Ishikawa (cell line): Measurements from ENCODE around the gene EHBP1L1.
A peak's percentile ranks its signal among the peaks of the same experiment; 100 is the strongest.

Experiments
- CEBPB ChIP-seq: IDR thresholded peaks from 2 replicates; pipeline ENCODE4 v1.6.1; 2012
- CREB1 ChIP-seq: IDR thresholded peaks from 2 replicates; pipeline ENCODE4 v1.6.1; 2012; ENCODE audit warnings: low read depth
- EGR1 ChIP-seq: IDR thresholded peaks from 2 replicates; pipeline ENCODE4 v1.6.1; 2012
- EP300 ChIP-seq: IDR thresholded peaks from 2 replicates; pipeline ENCODE4 v1.6.1; 2012; ENCODE audit warnings: borderline replicate concordance
- FOXM1 ChIP-seq: IDR thresholded peaks from 2 replicates; pipeline ENCODE4 v1.6.1; 2012; ENCODE audit warnings: low read depth, borderline replicate concordance
- NFIC ChIP-seq: IDR thresholded peaks from 2 replicates; pipeline ENCODE4 v1.6.1; 2012
- RAD21 ChIP-seq: IDR thresholded peaks from 2 replicates; pipeline ENCODE4 v1.6.1; 2012; ENCODE audit warnings: low read depth
- TAF1 ChIP-seq: IDR thresholded peaks from 2 replicates; pipeline ENCODE4 v1.6.1; 2012; ENCODE audit warnings: low read depth, mild to moderate bottlenecking
- TCF12 ChIP-seq: IDR thresholded peaks from 2 replicates; pipeline ENCODE4 v1.6.1; 2012; ENCODE audit warnings: low read depth
- TEAD4 ChIP-seq: IDR thresholded peaks from 2 replicates; pipeline ENCODE4 v1.6.1; 2012
- YY1 ChIP-seq: IDR thresholded peaks from 2 replicates; pipeline ENCODE4 v1.6.1; 2012; ENCODE audit warnings: low read depth
- ZBTB7A ChIP-seq: IDR thresholded peaks from 2 replicates; pipeline ENCODE4 v1.6.1; 2012; ENCODE audit warnings: low read depth
- TF ChIP-seq, protein P1 (sequence below): IDR thresholded peaks from 2 replicates; pipeline ENCODE4 v1.6.1; 2012
- TF ChIP-seq, protein P2 (sequence below): IDR thresholded peaks from 2 replicates; pipeline ENCODE4 v1.6.1; 2012
- TF ChIP-seq, protein P3 (sequence below): IDR thresholded peaks from 2 replicates; pipeline ENCODE4 v1.6.1; 2012; ENCODE audit warnings: low read depth, mild to moderate bottlenecking

The EHBP1L1 gene

DNA sequence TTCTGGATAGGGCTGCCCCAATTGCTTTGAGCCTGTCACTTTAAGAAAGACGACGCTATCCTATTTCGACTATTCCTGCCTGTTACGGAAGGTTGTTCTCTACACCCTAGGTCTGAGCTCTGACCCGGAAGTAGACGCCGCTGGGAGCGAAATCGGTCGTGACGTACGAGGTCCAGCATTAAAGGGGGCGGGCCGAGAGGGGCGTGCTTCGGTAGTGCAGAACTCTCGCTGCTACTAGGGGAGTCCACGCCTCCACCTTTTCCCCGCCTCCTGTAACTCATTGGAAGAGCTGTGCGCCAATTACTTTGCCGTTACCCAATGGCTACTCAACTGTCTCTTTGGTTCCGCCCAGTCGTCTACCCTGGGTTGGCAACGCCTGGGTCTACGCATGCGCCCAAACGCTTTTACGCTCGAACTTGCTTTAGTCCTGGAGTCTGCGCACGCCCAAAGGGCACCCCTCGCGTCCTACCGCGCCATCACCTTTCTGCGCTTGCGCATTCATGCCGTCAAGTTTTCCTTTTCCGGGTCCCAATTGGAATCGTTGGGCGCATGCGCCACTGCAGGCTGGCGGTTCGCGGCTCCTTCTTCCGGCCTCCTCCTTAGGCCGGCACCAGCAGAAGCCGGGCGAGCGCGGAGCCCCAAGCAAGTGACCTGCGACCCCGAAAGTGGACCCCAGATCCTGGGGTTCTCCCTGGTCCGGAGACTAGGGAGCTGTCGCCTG lies 39.5 kb downstream of the EHBP1L1 start, which contains the start of gene PCNX3:
Gene PCNX3 (plus strand): TSS at position 548 of the 721 bp plus-strand sequence. CDS start 536 bp downstream, outside the sequence.
- TF ChIP-seq FOXM1 = no peak
- peak; percentile 51; the same call in 1 of the 2 replicates for TF ChIP-seq EP300
- peak; percentile 54; the same call in 1 of the 2 replicates for TF ChIP-seq TAF1
- no peak for TF ChIP-seq TEAD4
- TF ChIP-seq RAD21 = no peak
- TF ChIP-seq, protein P1, sequence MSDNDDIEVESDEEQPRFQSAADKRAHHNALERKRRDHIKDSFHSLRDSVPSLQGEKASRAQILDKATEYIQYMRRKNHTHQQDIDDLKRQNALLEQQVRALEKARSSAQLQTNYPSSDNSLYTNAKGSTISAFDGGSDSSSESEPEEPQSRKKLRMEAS = peak; percentile 85; the same call in 1 of the 2 replicates
- TF ChIP-seq, protein P2, sequence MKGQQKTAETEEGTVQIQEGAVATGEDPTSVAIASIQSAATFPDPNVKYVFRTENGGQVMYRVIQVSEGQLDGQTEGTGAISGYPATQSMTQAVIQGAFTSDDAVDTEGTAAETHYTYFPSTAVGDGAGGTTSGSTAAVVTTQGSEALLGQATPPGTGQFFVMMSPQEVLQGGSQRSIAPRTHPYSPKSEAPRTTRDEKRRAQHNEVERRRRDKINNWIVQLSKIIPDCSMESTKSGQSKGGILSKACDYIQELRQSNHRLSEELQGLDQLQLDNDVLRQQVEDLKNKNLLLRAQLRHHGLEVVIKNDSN = no peak
- no peak for TF ChIP-seq EGR1
- TF ChIP-seq NFIC = no peak
- no peak for TF ChIP-seq ZBTB7A
- TF ChIP-seq TCF12 = peak; percentile 63; the same call in 1 of the 2 replicates
- no peak for TF ChIP-seq CEBPB
- peak; percentile 85 for TF ChIP-seq CREB1
- peak; percentile 82 for TF ChIP-seq YY1
- TF ChIP-seq, protein P3, sequence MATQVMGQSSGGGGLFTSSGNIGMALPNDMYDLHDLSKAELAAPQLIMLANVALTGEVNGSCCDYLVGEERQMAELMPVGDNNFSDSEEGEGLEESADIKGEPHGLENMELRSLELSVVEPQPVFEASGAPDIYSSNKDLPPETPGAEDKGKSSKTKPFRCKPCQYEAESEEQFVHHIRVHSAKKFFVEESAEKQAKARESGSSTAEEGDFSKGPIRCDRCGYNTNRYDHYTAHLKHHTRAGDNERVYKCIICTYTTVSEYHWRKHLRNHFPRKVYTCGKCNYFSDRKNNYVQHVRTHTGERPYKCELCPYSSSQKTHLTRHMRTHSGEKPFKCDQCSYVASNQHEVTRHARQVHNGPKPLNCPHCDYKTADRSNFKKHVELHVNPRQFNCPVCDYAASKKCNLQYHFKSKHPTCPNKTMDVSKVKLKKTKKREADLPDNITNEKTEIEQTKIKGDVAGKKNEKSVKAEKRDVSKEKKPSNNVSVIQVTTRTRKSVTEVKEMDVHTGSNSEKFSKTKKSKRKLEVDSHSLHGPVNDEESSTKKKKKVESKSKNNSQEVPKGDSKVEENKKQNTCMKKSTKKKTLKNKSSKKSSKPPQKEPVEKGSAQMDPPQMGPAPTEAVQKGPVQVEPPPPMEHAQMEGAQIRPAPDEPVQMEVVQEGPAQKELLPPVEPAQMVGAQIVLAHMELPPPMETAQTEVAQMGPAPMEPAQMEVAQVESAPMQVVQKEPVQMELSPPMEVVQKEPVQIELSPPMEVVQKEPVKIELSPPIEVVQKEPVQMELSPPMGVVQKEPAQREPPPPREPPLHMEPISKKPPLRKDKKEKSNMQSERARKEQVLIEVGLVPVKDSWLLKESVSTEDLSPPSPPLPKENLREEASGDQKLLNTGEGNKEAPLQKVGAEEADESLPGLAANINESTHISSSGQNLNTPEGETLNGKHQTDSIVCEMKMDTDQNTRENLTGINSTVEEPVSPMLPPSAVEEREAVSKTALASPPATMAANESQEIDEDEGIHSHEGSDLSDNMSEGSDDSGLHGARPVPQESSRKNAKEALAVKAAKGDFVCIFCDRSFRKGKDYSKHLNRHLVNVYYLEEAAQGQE = no peak

DNA sequence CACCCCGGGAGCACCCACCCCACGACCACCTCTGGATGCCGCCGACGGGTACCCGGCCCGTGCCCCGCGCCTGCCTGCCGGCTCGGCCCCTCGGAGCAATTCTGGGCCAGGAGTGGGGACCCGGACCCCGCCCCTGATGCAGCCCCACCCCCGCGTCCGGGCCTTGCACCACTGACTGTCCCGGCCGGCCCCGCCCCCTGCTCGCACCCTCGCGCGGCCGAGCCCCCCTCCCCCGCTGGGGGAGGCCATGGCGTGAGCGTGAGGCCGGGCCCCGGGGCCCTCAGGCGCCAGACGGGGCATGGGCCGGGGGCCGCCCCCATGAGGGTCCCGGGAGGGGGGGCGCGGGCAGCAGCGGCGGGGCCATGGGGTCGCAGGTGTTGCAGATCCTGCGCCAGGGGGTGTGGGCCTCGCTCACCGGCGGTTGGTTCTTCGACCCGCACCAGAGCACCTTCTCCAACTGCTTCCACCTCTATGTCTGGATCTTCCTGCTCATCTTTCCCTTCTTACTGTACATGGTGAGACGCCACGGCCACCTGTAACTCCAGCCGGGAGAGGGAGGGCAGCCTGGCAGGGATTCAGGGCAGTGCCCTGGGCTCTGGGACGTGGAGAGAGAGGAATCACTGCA lies 40.2 kb downstream of the EHBP1L1 start:
- TF ChIP-seq RAD21 (no peak), NFIC (no peak), EGR1 (no peak), TAF1 (no peak; the same call in 1 of the 2 replicates), CREB1 (no peak), FOXM1 (no peak), CEBPB (no peak), TCF12 (no peak), EP300 (no peak)
- TF ChIP-seq, protein P1 = no peak; the same call in 1 of the 2 replicates

DNA sequence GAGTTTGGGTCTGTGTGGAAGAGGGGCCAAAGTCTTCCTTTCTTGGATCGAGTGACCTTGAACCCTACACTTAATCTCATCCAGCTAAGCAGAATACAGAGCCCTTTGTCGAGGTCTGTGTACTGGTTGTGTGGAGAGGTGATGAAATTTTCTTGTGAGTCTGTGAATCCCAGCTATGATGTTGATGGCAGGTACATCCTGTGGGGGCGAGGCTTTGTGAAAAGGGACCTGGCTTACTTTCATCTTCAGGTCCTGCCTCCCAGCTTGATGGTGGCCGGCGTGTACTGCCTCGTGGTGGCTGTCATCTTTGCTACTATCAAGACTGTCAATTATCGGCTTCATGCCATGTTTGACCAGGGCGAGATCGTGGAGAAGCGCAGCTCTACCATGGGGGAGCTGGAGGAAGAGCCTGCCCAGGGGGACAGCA lies 40.7 kb downstream of the EHBP1L1 start:
- TF ChIP-seq CREB1 (no peak), TEAD4 (no peak), YY1 (no peak), RAD21 (no peak), TAF1 (no peak; the same call in 1 of the 2 replicates), EP300 (no peak), ZBTB7A (no peak), EGR1 (no peak), CEBPB (no peak)

DNA sequence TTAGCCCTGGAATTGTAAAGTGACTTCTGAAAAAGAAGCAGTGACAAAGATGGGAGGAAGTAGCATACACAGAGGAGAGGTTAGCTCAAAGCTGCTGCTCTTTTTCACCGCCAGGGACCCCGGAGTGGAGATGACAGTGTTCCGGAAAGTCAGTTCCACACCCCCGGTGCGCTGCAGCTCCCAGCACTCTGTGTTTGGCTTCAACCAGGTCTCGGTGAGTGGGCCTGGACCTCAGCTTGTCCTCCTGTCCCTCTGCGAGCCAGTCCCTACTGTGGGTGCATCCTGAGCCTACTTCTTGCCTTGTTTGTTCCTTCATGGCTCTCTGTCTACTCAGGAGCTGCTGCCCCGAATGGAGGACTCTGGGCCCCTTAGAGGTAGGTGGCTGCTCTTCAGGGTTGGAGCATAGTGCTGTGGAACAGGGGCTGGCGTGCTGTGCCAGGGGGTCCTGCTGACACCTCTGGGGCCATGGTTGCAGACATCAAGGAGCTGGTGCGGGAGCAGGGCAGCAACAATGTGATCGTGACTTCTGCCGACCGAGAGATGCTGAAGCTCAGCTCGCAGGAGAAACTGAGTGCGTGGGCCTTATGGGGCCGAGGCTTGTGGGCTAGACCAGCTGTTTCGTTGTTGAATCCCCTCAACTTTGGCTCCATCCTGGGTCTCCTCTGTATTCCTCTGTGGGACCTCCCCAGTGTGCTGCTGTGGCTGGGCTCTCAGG lies 41.4 kb downstream of the EHBP1L1 start:
- no peak for TF ChIP-seq CEBPB
- no peak for TF ChIP-seq CREB1
- no peak for TF ChIP-seq YY1

DNA sequence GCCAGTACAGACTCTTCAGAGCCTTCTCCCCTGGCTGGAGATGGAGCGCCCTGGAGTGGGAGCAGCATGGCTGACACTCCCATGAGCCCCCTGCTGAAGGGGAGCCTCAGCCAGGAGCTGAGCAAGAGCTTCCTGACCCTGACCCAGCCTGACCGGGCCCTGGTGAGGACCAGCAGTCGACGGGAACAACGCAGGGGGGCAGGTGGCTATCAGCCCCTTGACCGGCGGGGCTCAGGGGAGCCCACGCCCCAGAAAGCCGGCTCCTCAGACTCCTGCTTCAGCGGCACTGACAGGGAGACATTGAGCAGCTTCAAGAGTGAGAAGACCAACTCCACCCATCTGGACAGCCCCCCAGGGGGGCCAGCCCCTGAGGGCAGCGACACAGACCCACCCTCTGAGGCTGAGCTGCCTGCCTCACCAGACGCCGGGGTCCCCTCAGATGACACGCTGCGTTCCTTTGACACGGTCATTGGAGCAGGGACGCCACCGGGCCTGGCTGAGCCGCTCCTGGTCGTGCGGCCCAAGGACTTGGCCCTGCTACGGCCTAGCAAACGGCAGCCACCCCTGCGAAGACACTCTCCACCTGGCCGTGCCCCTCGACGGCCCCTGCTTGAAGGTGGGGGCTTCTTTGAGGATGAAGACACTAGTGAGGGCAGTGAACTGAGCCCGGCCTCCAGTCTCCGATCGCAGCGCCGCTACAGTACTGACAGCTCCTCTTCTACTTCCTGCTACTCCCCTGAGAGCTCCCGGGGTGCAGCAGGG lies 42.3 kb downstream of the EHBP1L1 start:
- no peak for TF ChIP-seq CREB1
- TF ChIP-seq TCF12 = no peak
- TF ChIP-seq CEBPB = no peak
- TF ChIP-seq EGR1 = no peak
- TF ChIP-seq YY1 = no peak
- no peak for TF ChIP-seq FOXM1
- no peak for TF ChIP-seq EP300
- TF ChIP-seq, protein P1 = no peak
- TF ChIP-seq TEAD4 = no peak
- TF ChIP-seq, protein P2 = no peak
- TF ChIP-seq, protein P3 = no peak
- TF ChIP-seq RAD21 = no peak
- no peak for TF ChIP-seq NFIC
- TF ChIP-seq TAF1 = no peak
- no peak for TF ChIP-seq ZBTB7A
